Peyer's patch (tissue), 4 donors: ENCODE data around the gene PCCB.

Experiments
- POLR2A ChIP-seq, 2 donors: fragments of 450-650 bp; IDR thresholded peaks; one replicate each; pipeline ENCODE4 v1.5.1; 2017; ENCODE audit warnings: antibody characterized with exemption in 2 of 2, mild to moderate bottlenecking in 2 of 2, moderate library complexity in 2 of 2
- TF ChIP-seq, protein P1 (sequence below), 6 experiments: fragments of 450-650 bp in 4 of 6; fragments of 200-600 bp in 2 of 6; sonication (generic) in 1 of 6; IDR thresholded peaks; one replicate each; pipeline ENCODE4 v1.5.1; 2017 to 2019; ENCODE audit warnings: antibody characterized with exemption in 6 of 6, mild to moderate bottlenecking in 3 of 6, moderate library complexity in 1 of 6

DNA sequence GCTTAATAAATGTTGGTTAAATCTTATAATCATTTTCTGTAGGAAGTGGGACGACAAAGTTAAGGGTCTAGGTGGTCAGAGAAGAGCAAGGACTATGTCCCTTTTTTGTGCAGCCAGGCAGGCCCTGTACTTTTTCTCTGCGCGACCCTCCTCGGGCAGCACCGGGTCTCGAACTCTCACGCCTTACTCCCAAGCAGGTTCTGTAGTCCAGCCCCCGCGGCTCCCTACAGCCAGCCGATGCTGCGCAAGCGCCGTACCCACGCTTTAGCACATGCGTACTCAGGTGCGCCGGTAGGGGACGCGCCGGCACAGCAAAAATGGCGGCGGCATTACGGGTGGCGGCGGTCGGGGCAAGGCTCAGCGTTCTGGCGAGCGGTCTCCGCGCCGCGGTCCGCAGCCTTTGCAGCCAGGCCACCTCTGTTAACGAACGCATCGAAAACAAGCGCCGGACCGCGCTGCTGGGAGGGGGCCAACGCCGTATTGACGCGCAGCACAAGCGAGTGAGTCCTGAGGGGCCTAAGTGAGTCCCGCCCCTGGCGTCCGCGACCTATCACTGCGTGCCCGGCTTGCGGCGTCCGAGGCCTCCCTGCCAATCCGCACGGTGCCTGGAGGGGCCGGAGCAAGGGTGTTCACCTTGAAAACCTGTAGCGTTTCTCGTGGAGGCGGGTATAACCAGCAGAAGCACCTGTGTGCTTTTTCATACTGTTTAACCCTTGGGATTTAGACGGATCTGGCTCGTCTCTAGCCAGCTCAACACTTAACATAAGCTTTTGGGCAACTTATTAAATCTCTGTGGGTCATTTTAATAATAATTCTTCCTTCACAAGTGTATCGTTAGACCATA, at the start of gene PCCB:
- TF ChIP-seq, protein P1, sequence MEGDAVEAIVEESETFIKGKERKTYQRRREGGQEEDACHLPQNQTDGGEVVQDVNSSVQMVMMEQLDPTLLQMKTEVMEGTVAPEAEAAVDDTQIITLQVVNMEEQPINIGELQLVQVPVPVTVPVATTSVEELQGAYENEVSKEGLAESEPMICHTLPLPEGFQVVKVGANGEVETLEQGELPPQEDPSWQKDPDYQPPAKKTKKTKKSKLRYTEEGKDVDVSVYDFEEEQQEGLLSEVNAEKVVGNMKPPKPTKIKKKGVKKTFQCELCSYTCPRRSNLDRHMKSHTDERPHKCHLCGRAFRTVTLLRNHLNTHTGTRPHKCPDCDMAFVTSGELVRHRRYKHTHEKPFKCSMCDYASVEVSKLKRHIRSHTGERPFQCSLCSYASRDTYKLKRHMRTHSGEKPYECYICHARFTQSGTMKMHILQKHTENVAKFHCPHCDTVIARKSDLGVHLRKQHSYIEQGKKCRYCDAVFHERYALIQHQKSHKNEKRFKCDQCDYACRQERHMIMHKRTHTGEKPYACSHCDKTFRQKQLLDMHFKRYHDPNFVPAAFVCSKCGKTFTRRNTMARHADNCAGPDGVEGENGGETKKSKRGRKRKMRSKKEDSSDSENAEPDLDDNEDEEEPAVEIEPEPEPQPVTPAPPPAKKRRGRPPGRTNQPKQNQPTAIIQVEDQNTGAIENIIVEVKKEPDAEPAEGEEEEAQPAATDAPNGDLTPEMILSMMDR (IDR thresholded peaks at IDR 0.05), result peak; percentile 72 to 96 (median 88)
- TF ChIP-seq POLR2A (IDR thresholded peaks at IDR 0.05), result peak; percentile 65 to 68
